Measurements from ENCODE around the gene CCDC54. TPM values are rescaled to one million over a fixed set of nuclear protein-coding genes. Genes with fewer than 3 reads are reported as not detected.

CCDC54 gene
- polyA plus RNA-seq, 1 donor from 2014 or later: not detected

DNA sequence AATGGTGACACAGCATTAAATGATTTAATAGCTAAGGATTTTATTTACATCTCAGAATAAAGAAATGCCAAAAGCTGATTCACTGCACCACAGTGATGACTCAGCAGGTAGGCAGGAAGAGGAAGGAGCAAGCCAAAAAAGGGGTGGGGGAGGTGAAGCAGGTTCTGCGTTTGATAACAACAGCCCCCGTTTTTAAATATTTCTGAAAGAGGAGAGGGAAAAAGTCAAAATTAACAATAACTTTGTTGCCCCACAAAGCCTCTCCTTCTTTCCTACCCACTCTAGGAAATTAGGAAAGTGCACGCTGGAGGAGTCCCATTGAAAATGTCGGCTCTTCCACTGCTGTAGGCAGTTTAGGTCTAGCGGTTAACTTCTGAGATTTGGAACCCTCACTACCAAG is 9.9 kb upstream of the CCDC54 start:
- H3K4me2 ChIP-seq (ENCODE audit: low read length): no peak overlapping the region
- no peaks in the 10 kb centered on the region for H4K20me1 ChIP-seq (ENCODE audit: insufficient read depth)
- no peaks in the 10 kb centered on the region for H3K79me2 ChIP-seq (replicated peaks; ENCODE audit: insufficient read depth, low read length)
- TF ChIP-seq EP300 (conservative IDR thresholded peaks at IDR 0.05; ENCODE audit: poor library complexity, severe bottlenecking) (no peak), TAF1 (IDR thresholded peaks at IDR 0.05; ENCODE audit: low read depth) (no peak), SMC3 (conservative IDR thresholded peaks at IDR 0.05; ENCODE audit: poor library complexity) (no peak), RAD21 (conservative IDR thresholded peaks at IDR 0.05) (no peak)
- TF ChIP-seq, protein P1, sequence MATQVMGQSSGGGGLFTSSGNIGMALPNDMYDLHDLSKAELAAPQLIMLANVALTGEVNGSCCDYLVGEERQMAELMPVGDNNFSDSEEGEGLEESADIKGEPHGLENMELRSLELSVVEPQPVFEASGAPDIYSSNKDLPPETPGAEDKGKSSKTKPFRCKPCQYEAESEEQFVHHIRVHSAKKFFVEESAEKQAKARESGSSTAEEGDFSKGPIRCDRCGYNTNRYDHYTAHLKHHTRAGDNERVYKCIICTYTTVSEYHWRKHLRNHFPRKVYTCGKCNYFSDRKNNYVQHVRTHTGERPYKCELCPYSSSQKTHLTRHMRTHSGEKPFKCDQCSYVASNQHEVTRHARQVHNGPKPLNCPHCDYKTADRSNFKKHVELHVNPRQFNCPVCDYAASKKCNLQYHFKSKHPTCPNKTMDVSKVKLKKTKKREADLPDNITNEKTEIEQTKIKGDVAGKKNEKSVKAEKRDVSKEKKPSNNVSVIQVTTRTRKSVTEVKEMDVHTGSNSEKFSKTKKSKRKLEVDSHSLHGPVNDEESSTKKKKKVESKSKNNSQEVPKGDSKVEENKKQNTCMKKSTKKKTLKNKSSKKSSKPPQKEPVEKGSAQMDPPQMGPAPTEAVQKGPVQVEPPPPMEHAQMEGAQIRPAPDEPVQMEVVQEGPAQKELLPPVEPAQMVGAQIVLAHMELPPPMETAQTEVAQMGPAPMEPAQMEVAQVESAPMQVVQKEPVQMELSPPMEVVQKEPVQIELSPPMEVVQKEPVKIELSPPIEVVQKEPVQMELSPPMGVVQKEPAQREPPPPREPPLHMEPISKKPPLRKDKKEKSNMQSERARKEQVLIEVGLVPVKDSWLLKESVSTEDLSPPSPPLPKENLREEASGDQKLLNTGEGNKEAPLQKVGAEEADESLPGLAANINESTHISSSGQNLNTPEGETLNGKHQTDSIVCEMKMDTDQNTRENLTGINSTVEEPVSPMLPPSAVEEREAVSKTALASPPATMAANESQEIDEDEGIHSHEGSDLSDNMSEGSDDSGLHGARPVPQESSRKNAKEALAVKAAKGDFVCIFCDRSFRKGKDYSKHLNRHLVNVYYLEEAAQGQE (IDR thresholded peaks at IDR 0.05; ENCODE audit: borderline replicate concordance): no peak
- no peak overlapping the region for H2AFZ ChIP-seq (ENCODE audit: low read depth, low read length)
- no peaks in the 10 kb centered on the region for H3K27me3 ChIP-seq (ENCODE audit: insufficient read depth, low read depth, low read length)
- H3F3A ChIP-seq (ENCODE audit: insufficient read depth, low read length, poor library complexity, severe bottlenecking): no peaks in the 10 kb centered on the region
- H3K9ac ChIP-seq (ENCODE audit: low read length): no peak overlapping the region
- no peaks in the 10 kb centered on the region for H3K9me2 ChIP-seq (ENCODE audit: insufficient read depth, low read length)
- no peak overlapping the region for H3K27ac ChIP-seq (ENCODE audit: low read length)
- H3K4me3 ChIP-seq (ENCODE audit: low read length): no peak overlapping the region
- no peaks in the 10 kb centered on the region for H3K36me3 ChIP-seq (ENCODE audit: insufficient read depth, low read length)
- no peaks in the 10 kb centered on the region for H3K9me3 ChIP-seq (ENCODE audit: low read length)

DNA sequence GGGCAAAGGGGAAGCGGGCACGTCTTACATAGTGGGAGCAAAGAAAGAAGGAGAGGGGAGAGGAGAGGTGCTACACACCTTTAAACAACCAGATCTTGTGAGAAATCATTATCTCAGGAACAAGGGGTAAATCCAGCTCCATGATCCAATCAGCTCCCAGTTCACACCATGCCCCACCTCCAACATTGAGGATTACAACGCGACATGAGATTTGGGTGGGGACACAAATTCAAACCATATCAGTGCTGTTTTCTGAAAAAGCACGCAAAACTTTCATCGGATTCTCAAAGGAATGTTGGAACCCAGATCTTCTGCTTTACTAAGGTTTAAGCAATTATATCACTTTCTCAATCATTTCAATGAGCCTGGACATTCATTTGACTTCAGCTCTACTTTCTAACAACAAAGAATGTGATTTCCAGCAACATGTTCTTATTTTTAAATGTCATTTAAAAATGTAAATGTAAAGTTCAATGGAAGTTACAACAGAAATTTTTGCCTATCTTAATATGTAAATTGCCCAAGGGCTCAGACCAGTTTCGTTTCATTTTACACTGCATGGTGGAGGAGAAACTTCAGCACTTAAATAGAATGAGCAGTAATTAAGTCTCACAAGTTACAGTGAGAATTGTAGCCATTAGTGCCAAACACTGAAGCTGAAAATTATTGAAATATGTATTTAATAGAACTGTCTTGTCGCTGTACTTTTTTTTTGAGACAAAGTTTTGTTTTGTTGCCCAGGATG is 8.4 kb upstream of the CCDC54 start:
- no peak overlapping the region for H3K27ac ChIP-seq (ENCODE audit: low read length)

More for the DNA sequence above, 8.4 kb upstream of the CCDC54 start:
- H3K27me3 ChIP-seq (ENCODE audit: insufficient read depth, low read depth, low read length): no peaks in the 10 kb centered on the region
- no peaks in the 10 kb centered on the region for H4K20me1 ChIP-seq (ENCODE audit: insufficient read depth)
- H3K9me3 ChIP-seq (ENCODE audit: low read length): no peaks in the 10 kb centered on the region
- no peak overlapping the region for H3K4me3 ChIP-seq (ENCODE audit: low read length)
- no peaks in the 10 kb centered on the region for H3K36me3 ChIP-seq (ENCODE audit: insufficient read depth, low read length)
- H3K9ac ChIP-seq (ENCODE audit: low read length): no peak overlapping the region
- TF ChIP-seq SMC3 (conservative IDR thresholded peaks at IDR 0.05; ENCODE audit: poor library complexity) (no peak), EZH2 (IDR thresholded peaks at IDR 0.05; ENCODE audit: borderline replicate concordance, insufficient read depth, low read length, poor library complexity, severe bottlenecking) (no peak), TAF1 (IDR thresholded peaks at IDR 0.05; ENCODE audit: low read depth) (no peak), RAD21 (conservative IDR thresholded peaks at IDR 0.05) (no peak), EP300 (conservative IDR thresholded peaks at IDR 0.05; ENCODE audit: poor library complexity, severe bottlenecking) (no peak), POLR2AphosphoS5 (IDR thresholded peaks at IDR 0.05) (no peak)
- TF ChIP-seq, protein P2, sequence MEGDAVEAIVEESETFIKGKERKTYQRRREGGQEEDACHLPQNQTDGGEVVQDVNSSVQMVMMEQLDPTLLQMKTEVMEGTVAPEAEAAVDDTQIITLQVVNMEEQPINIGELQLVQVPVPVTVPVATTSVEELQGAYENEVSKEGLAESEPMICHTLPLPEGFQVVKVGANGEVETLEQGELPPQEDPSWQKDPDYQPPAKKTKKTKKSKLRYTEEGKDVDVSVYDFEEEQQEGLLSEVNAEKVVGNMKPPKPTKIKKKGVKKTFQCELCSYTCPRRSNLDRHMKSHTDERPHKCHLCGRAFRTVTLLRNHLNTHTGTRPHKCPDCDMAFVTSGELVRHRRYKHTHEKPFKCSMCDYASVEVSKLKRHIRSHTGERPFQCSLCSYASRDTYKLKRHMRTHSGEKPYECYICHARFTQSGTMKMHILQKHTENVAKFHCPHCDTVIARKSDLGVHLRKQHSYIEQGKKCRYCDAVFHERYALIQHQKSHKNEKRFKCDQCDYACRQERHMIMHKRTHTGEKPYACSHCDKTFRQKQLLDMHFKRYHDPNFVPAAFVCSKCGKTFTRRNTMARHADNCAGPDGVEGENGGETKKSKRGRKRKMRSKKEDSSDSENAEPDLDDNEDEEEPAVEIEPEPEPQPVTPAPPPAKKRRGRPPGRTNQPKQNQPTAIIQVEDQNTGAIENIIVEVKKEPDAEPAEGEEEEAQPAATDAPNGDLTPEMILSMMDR (IDR thresholded peaks at IDR 0.05; ENCODE audit: poor library complexity, severe bottlenecking): no peak
- TF ChIP-seq, protein P1 (IDR thresholded peaks at IDR 0.05; ENCODE audit: borderline replicate concordance): no peak
- no peaks in the 10 kb centered on the region for H3K79me2 ChIP-seq (replicated peaks; ENCODE audit: insufficient read depth, low read length)
- H3K4me2 ChIP-seq (ENCODE audit: low read length): no peak overlapping the region
- no peaks in the 10 kb centered on the region for H3K9me2 ChIP-seq (ENCODE audit: insufficient read depth, low read length)
- no peaks in the 10 kb centered on the region for H3F3A ChIP-seq (ENCODE audit: insufficient read depth, low read length, poor library complexity, severe bottlenecking)
- H2AFZ ChIP-seq (ENCODE audit: low read depth, low read length): no peak overlapping the region
